ENCODE measurements around the gene CERK. TPM values are rescaled to one million over a fixed set of nuclear protein-coding genes. Genes with fewer than 3 reads are reported as not detected.

The CERK gene
- total and polyA plus RNA-seq, 7 experiments from 2014 or later: 40.4 to 138 (median 67.5) TPM

DNA sequence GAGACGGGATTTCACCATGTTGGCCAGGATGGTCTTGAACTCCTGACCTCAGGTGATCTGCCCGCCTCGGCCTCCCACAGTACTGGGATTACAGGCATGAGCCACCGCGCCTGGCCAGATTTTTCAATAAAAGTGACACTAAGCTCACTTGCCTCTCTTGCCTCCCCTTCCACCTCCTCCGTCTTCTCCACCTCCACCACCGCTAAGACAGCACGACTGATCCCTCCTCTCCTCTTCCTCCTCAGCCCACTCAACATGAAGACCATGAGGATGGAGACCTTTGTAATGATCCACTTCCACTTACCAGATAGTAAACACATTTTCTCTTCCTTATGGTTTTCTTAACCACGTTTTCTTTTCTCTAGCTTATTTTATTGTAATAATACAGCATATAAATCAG is 14.2 kb downstream of the CERK start:
- Histone ChIP-seq H3K4me1 (ENCODE audit: control insufficient read depth in 2 of 2, insufficient read depth in 2 of 2, low read length in 2 of 2) (no peaks in the 10 kb centered on the region), H3K36me3 (ENCODE audit: control insufficient read depth in 2 of 3, insufficient read depth in 3 of 3, low read length in 3 of 3) (peaks cover 2 to 83% (median 7%) of the 10 kb centered on the region in 3 experiments), H3K4me3 (ENCODE audit: low read length) (no peak overlapping the region), H3K27me3 (ENCODE audit: control insufficient read depth in 2 of 2, insufficient read depth in 2 of 2, low read length in 2 of 2) (no peaks in the 10 kb centered on the region), H3K9me3 (ENCODE audit: control insufficient read depth in 2 of 3, low read length in 3 of 3) (no peaks in the 10 kb centered on the region), H3K27ac (ENCODE audit: low read depth, low read length) (no peak overlapping the region)
- Mint-ChIP-seq H3K4me3 (no peak overlapping the region), H3K27ac (peak overlapping the region in 4 of 9 donors; percentile 8 to 82 (median 44)), H3K4me1 (peaks cover 5 to 41% (median 19%) of the 10 kb centered on the region in 7 donors), H3K27me3 (no peaks in the 10 kb centered on the region), H3K9me3 (no peaks in the 10 kb centered on the region), H3K36me3 (peaks cover 3 to 33% (median 6%) of the 10 kb centered on the region in 5 donors)
- DNase-seq: no peak
- intact Hi-C loops (cut with micrococcal nuclease): no loop called here
- ATAC-seq: no peak
- ChIA-PET POLR2A (no interaction called here), CTCF (no interaction called here)

DNA sequence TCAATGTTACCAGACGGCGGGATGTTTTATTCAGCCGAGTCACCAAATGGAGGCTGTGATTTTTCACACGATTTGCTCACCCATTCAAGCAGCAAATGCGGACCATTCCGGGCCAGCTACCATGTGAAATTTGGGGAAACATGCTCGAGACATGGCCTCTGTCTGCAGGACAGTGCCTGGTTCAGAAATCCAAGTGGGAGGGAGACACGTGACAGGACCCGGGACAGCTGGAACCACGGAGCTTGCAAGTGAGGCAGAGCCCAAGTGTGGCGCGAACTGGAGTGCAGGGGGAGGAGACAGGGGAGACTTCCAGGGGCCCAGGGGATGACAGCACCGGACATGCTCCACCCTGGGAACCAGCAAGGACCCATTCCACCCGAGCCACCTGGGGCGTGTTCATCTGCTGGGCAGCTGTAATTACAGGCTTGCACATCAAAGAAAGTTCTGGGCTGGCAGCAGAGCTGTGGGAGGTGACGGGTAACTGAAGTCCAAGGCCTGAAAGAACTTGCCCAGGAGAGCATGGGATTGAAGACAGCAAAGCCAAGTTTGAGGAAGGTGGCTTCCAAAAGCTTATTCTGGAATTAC is 16.5 kb downstream of the CERK start:
- no peaks in the 10 kb centered on the region for H3K9me3 ChIP-seq (ENCODE audit: control insufficient read depth in 2 of 3, low read length in 3 of 3)
- ChIA-PET POLR2A (interaction anchor here (0.8 to 1.5 kb wide), 3 partner anchors 8 to 28 kb away, joined by 3 read pairs; no protein-coding TSS in a partner anchor), CTCF (interaction anchor here (0.5 to 1.0 kb wide), 3 partner anchors 39 to 253 kb away, joined by 3 to 4 read pairs (median 3); no protein-coding TSS in a partner anchor)
- intact Hi-C loops (cut with micrococcal nuclease): no loop called here
- H3K27ac Mint-ChIP-seq: peak overlapping the region in 3 of 9 donors; percentile 11 to 80 (median 57)
- H3K4me1 ChIP-seq (ENCODE audit: control insufficient read depth in 2 of 2, insufficient read depth in 2 of 2, low read length in 2 of 2): no peaks in the 10 kb centered on the region
- H3K9me3 Mint-ChIP-seq: no peaks in the 10 kb centered on the region
- no peak overlapping the region for H3K27ac ChIP-seq (ENCODE audit: low read depth, low read length)
- ATAC-seq (no peak), DNase-seq (no peak)
- no peak overlapping the region for H3K4me3 Mint-ChIP-seq
- peaks cover 10 to 86% (median 12%) of the 10 kb centered on the region in 3 experiments for H3K36me3 ChIP-seq (ENCODE audit: control insufficient read depth in 2 of 3, insufficient read depth in 3 of 3, low read length in 3 of 3)
- peaks cover 3 to 43% (median 14%) of the 10 kb centered on the region in 5 donors for H3K36me3 Mint-ChIP-seq
- H3K27me3 ChIP-seq (ENCODE audit: control insufficient read depth in 2 of 2, insufficient read depth in 2 of 2, low read length in 2 of 2): no peaks in the 10 kb centered on the region
- H3K4me1 Mint-ChIP-seq: peaks cover 2 to 27% (median 13%) of the 10 kb centered on the region in 7 donors
- H3K27me3 Mint-ChIP-seq: no peaks in the 10 kb centered on the region
- H3K4me3 ChIP-seq (ENCODE audit: low read length): no peak overlapping the region

DNA sequence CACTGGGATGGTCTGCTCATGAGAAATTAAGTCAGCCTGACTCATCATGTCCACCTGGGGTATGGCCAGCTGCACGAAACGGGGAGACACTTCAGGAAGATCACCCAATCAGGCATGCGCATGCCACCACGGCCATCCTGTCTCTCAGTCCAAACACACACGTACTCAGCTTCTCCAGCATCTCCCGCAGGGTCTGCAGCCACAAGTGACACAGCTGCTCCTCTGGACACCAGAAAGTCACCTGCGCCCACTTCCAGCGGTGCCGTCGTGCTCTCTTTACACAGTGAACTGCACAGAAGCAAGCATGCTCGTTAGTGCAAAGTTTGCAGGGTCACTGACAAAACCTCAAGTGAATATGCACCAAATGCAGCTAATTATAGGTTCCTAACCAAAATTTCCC is 18.1 kb downstream of the CERK start:
- Histone ChIP-seq H3K4me3 (ENCODE audit: low read length) (no peak overlapping the region), H3K4me1 (ENCODE audit: control insufficient read depth in 2 of 2, insufficient read depth in 2 of 2, low read length in 2 of 2) (no peaks in the 10 kb centered on the region), H3K36me3 (ENCODE audit: control insufficient read depth in 2 of 3, insufficient read depth in 3 of 3, low read length in 3 of 3) (peaks cover 10 to 78% (median 12%) of the 10 kb centered on the region in 3 experiments), H3K9me3 (ENCODE audit: control insufficient read depth in 2 of 3, low read length in 3 of 3) (no peaks in the 10 kb centered on the region), H3K27me3 (ENCODE audit: control insufficient read depth in 2 of 2, insufficient read depth in 2 of 2, low read length in 2 of 2) (no peaks in the 10 kb centered on the region), H3K27ac (ENCODE audit: low read depth, low read length) (no peak overlapping the region)
- Mint-ChIP-seq H3K4me1 (peaks cover 2 to 28% (median 16%) of the 10 kb centered on the region in 7 donors), H3K27me3 (no peaks in the 10 kb centered on the region), H3K9me3 (no peaks in the 10 kb centered on the region), H3K36me3 (peaks cover 6 to 51% (median 17%) of the 10 kb centered on the region in 5 donors), H3K27ac (peak overlapping the region in 1 of 9 donors; percentile 59), H3K4me3 (no peak overlapping the region)
- intact Hi-C loops (cut with micrococcal nuclease): no loop called here
- CTCF ChIA-PET: no interaction called here
- ATAC-seq (no peak), DNase-seq (no peak)
- POLR2A ChIA-PET: interaction anchor here (1.5 kb wide), 1 partner anchor 13 kb away, joined by 3 read pairs; no protein-coding TSS in a partner anchor

DNA sequence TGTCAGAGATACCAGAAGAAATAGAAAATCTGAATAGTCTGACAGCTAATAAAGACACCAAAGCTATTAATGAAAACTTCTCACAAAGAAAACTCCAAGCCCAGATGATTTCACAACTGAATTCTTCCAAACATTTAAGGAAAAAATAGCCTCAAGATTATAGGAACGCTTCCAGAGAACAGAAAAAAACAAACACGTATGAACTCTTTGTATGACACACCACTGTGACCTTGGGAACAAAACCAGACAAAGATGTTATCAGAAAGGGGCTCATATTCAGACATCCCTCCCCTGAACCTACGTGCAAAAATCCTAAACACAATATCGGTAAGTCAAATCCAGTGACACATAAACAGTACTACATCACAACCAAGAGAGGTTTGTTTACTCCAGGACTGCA is 23.5 kb downstream of the CERK start:
- H3K27ac Mint-ChIP-seq: peak overlapping the region in 6 of 9 donors; percentile 10 to 79 (median 50)
- H3K9me3 Mint-ChIP-seq: no peaks in the 10 kb centered on the region
- Histone ChIP-seq H3K27ac (ENCODE audit: low read depth, low read length) (peak overlapping the region; percentile 27), H3K4me1 (ENCODE audit: control insufficient read depth in 2 of 2, insufficient read depth in 2 of 2, low read length in 2 of 2) (no peaks in the 10 kb centered on the region), H3K27me3 (ENCODE audit: control insufficient read depth in 2 of 2, insufficient read depth in 2 of 2, low read length in 2 of 2) (no peaks in the 10 kb centered on the region), H3K9me3 (ENCODE audit: control insufficient read depth in 2 of 3, low read length in 3 of 3) (no peaks in the 10 kb centered on the region), H3K36me3 (ENCODE audit: control insufficient read depth in 2 of 3, insufficient read depth in 3 of 3, low read length in 3 of 3) (peaks cover 17 to 78% (median 25%) of the 10 kb centered on the region in 3 experiments), H3K4me3 (ENCODE audit: low read length) (no peak overlapping the region)
- ATAC-seq (no peak), DNase-seq (no peak)
- CTCF ChIA-PET: interaction anchor here (0.6 kb wide), 1 partner anchor 27 kb away, joined by 3 read pairs; no protein-coding TSS in a partner anchor
- no peak overlapping the region for H3K4me3 Mint-ChIP-seq
- H3K4me1 Mint-ChIP-seq: peaks cover 5 to 17% (median 9%) of the 10 kb centered on the region in 7 donors
- no peaks in the 10 kb centered on the region for H3K27me3 Mint-ChIP-seq
- intact Hi-C loops (cut with micrococcal nuclease): no loop called here
- POLR2A ChIA-PET: no interaction called here
- H3K36me3 Mint-ChIP-seq: peaks cover 5 to 55% (median 26%) of the 10 kb centered on the region in 5 donors

DNA sequence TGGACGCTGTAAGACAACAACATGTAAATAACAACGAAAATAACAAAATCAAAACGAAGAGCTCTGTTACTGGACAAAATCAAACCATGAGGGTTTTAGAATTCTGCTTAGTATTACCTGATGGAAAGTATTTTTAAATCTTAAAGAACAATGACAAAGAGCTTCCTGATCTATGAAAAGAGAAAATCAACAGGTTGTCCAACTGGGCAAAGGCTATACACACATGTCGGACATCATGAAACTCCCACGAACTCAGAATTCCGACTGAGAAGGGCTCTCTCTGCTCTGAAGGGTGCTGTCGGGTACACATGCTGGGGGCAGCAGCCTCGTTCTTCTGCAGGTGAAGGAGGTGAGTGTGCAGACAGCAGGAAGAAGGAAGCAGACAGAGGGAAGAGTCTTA is 25.8 kb downstream of the CERK start:
- Histone ChIP-seq H3K4me3 (ENCODE audit: low read length) (no peak overlapping the region), H3K36me3 (ENCODE audit: control insufficient read depth in 2 of 3, insufficient read depth in 3 of 3, low read length in 3 of 3) (peaks cover 18 to 78% (median 24%) of the 10 kb centered on the region in 3 experiments), H3K4me1 (ENCODE audit: control insufficient read depth in 2 of 2, insufficient read depth in 2 of 2, low read length in 2 of 2) (no peaks in the 10 kb centered on the region), H3K27ac (ENCODE audit: low read depth, low read length) (no peak overlapping the region), H3K27me3 (ENCODE audit: control insufficient read depth in 2 of 2, insufficient read depth in 2 of 2, low read length in 2 of 2) (no peaks in the 10 kb centered on the region), H3K9me3 (ENCODE audit: control insufficient read depth in 2 of 3, low read length in 3 of 3) (no peaks in the 10 kb centered on the region)
- POLR2A ChIA-PET: no interaction called here
- intact Hi-C loops (cut with micrococcal nuclease): no loop called here
- Mint-ChIP-seq H3K36me3 (peaks cover 6 to 59% (median 31%) of the 10 kb centered on the region in 5 donors), H3K9me3 (peaks cover 0 to 2% (median 0%) of the 10 kb centered on the region in 11 donors), H3K4me1 (peaks cover 5 to 17% (median 9%) of the 10 kb centered on the region in 7 donors), H3K27ac (peak overlapping the region in 2 of 9 donors; percentile 14 to 28), H3K4me3 (no peak overlapping the region), H3K27me3 (no peaks in the 10 kb centered on the region)
- ATAC-seq (no peak), DNase-seq (no peak)
- CTCF ChIA-PET: interaction anchor here (0.6 kb wide), 1 partner anchor 18 kb away, joined by 4 read pairs; no protein-coding TSS in a partner anchor

DNA sequence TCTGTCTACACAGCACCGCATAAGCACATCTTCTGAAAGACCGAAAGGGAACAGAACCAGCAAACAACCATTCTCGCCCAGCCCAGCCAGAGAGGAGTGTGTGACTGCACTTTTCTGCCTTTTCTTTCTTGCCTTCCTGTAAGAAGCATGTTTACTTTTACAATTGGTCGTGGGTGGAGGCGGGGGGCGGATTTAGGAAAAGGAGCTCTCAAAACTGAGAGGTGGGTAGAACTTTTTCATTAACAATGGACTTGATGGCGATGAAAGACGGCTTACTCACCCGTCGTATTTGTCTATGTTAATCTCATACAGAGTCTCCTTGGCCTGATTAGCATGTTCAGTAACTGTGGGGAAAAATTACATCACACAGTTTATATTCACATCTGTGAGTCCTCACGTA is 27.2 kb downstream of the CERK start:
- intact Hi-C loops (cut with micrococcal nuclease): no loop called here
- Mint-ChIP-seq H3K27me3 (no peaks in the 10 kb centered on the region), H3K27ac (peak overlapping the region in 3 of 9 donors; percentile 14 to 70 (median 14)), H3K9me3 (peaks cover 0 to 2% (median 0%) of the 10 kb centered on the region in 11 donors), H3K36me3 (peaks cover 6 to 64% (median 35%) of the 10 kb centered on the region in 5 donors), H3K4me1 (peaks cover 5 to 17% (median 9%) of the 10 kb centered on the region in 7 donors), H3K4me3 (no peak overlapping the region)
- POLR2A ChIA-PET: no interaction called here
- H3K4me1 ChIP-seq (ENCODE audit: control insufficient read depth in 2 of 2, insufficient read depth in 2 of 2, low read length in 2 of 2): no peaks in the 10 kb centered on the region
- H3K27me3 ChIP-seq (ENCODE audit: control insufficient read depth in 2 of 2, insufficient read depth in 2 of 2, low read length in 2 of 2): no peaks in the 10 kb centered on the region
- H3K27ac ChIP-seq (ENCODE audit: low read depth, low read length): no peak overlapping the region
- H3K9me3 ChIP-seq (ENCODE audit: control insufficient read depth in 2 of 3, low read length in 3 of 3): no peaks in the 10 kb centered on the region
- H3K36me3 ChIP-seq (ENCODE audit: control insufficient read depth in 2 of 3, insufficient read depth in 3 of 3, low read length in 3 of 3): peaks cover 26 to 84% (median 29%) of the 10 kb centered on the region in 3 experiments
- DNase-seq (no peak), ATAC-seq (no peak)
- CTCF ChIA-PET: no interaction called here
- no peak overlapping the region for H3K4me3 ChIP-seq (ENCODE audit: low read length)

Measured in naive thymus-derived CD4-positive, alpha-beta T cell (primary cell).